C4-2B (cell line): Measurements from ENCODE around the gene RBMS3.

Source experiments
- CTCF ChIP-seq: fragments of 450-650 bp; conservative IDR thresholded peaks from 2 replicates; pipeline ENCODE4 v1.5.1; 2017; ENCODE audit warnings: mild to moderate bottlenecking
- ZFX ChIP-seq: fragments of 450-650 bp; IDR thresholded peaks from 2 replicates; pipeline ENCODE4 v1.6.1; 2017

- TF ChIP-seq CTCF: no peak
- no peak for TF ChIP-seq ZFX
Observed at GRCh38 chr3:29924783-29925561, 644.1 kb downstream of the RBMS3 start.
